ENCODE results near the gene NEO1. TPM values are rescaled to one million over a fixed set of nuclear protein-coding genes. Genes with fewer than 3 reads are reported as not detected.

NEO1 gene
- polyA plus RNA-seq, 1 of the 3 experiments (the other 2 are of a cell fraction), result 13.1 TPM

GRCh38 chr15:73287019-73287418, 234.8 kb downstream of the NEO1 start:
- Histone ChIP-seq H3K27ac (ENCODE audit: low read depth in 2 of 2, low read length in 1 of 2) (no peak overlapping the region), H4K20me1 (ENCODE audit: insufficient read depth) (no peaks in the 10 kb centered on the region), H3K79me2 (ENCODE audit: insufficient read depth) (no peaks in the 10 kb centered on the region), H3K4me1 (ENCODE audit: control insufficient read depth in 1 of 2, insufficient read depth in 2 of 2, low read depth in 1 of 2, low read length in 1 of 2) (peaks cover 5 to 11% of the 10 kb centered on the region in 2 experiments), H3K9me3 (no peaks in the 10 kb centered on the region), H3K36me3 (replicated peaks in 1 of 2; ENCODE audit: control insufficient read depth in 1 of 2, insufficient read depth in 2 of 2, low read length in 1 of 2) (peaks cover 15 to 24% of the 10 kb centered on the region in 2 experiments), H3K9me2 (no peaks in the 10 kb centered on the region), H3K4me2 (no peak overlapping the region), H3F3A (replicated peaks; ENCODE audit: insufficient read depth) (peaks cover 11% of the 10 kb centered on the region), H3K9ac (no peak overlapping the region), H2AFZ (ENCODE audit: low read depth) (no peak overlapping the region), H3K4me3 (ENCODE audit: low read depth in 2 of 2, low read length in 1 of 2) (no peak overlapping the region), H3K27me3 (ENCODE audit: insufficient read depth) (no peaks in the 10 kb centered on the region)
- ChIA-PET POLR2A (no interaction called here), CTCF (interaction anchor here (0.6 to 8.9 kb wide), 9 partner anchors 8 to 413 kb away, joined by 3 to 72 read pairs (median 5); no protein-coding TSS in a partner anchor)
- TF ChIP-seq SMC3 (IDR thresholded peaks at IDR 0.05; ENCODE audit: low read depth, low read length) (no peak), EP300 (IDR thresholded peaks at IDR 0.05; ENCODE audit: borderline replicate concordance in 1 of 2, low read depth in 1 of 2, low read length in 1 of 2) (no peak), RFX5 (IDR thresholded peaks at IDR 0.05; ENCODE audit: low read length) (no peak), NFIC (IDR thresholded peaks at IDR 0.05; ENCODE audit: borderline replicate concordance) (no peak), EZH2phosphoT487 (IDR thresholded peaks at IDR 0.05; ENCODE audit: borderline replicate concordance, low read depth) (no peak), RCOR1 (IDR thresholded peaks at IDR 0.05; ENCODE audit: low read length) (no peak), TCF12 (IDR thresholded peaks at IDR 0.05) (no peak), REST (IDR thresholded peaks at IDR 0.05; ENCODE audit: low read depth, low read length) (no peak), GATA2 (CRISPR knock-in tag; IDR thresholded peaks at IDR 0.05) (no peak), ELF1 (IDR thresholded peaks at IDR 0.05) (no peak), JUND (IDR thresholded peaks at IDR 0.05) (no peak), FOSL2 (IDR thresholded peaks at IDR 0.05; ENCODE audit: borderline replicate concordance, low read depth) (no peak), MXI1 (IDR thresholded peaks at IDR 0.05; ENCODE audit: low read depth, low read length) (no peak), NRF1 (IDR thresholded peaks at IDR 0.05; ENCODE audit: low read depth, low read length) (no peak), TAF1 (IDR thresholded peaks at IDR 0.05; ENCODE audit: borderline replicate concordance, low read depth, low read length) (no peak), SIN3A (IDR thresholded peaks at IDR 0.05; ENCODE audit: borderline replicate concordance, low read depth, low read length) (no peak)
- TF ChIP-seq, protein P1, sequence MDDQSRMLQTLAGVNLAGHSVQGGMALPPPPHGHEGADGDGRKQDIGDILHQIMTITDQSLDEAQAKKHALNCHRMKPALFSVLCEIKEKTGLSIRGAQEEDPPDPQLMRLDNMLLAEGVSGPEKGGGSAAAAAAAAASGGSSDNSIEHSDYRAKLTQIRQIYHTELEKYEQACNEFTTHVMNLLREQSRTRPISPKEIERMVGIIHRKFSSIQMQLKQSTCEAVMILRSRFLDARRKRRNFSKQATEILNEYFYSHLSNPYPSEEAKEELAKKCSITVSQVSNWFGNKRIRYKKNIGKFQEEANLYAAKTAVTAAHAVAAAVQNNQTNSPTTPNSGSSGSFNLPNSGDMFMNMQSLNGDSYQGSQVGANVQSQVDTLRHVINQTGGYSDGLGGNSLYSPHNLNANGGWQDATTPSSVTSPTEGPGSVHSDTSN (IDR thresholded peaks at IDR 0.05), result no peak
- TF ChIP-seq, protein P2, sequence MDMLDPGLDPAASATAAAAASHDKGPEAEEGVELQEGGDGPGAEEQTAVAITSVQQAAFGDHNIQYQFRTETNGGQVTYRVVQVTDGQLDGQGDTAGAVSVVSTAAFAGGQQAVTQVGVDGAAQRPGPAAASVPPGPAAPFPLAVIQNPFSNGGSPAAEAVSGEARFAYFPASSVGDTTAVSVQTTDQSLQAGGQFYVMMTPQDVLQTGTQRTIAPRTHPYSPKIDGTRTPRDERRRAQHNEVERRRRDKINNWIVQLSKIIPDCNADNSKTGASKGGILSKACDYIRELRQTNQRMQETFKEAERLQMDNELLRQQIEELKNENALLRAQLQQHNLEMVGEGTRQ (IDR thresholded peaks at IDR 0.05; ENCODE audit: borderline replicate concordance, low read depth, low read length), result no peak
- DNase-seq, result no peak
- 16% methylated on average over 1 of the region's 1 CpG for WGBS (ENCODE audit: low lambda C conversion rate)
